Mammary epithelial cell (primary cell): ENCODE measurements around the gene LRRC8D.

ENCODE experiments used
- EZH2 ChIP-seq: IDR thresholded peaks from 2 replicates; pipeline ENCODE4 v1.6.1; 2012; ENCODE audit warnings: low read length, inconsistent platforms, borderline replicate concordance
- TF ChIP-seq, protein P1 (sequence below), 2 donors: IDR thresholded peaks in 1 of 2; conservative IDR thresholded peaks in 1 of 2; 2 replicates each; pipeline ENCODE4 v1.5.1; 2011 to 2012; ENCODE audit warnings: inconsistent platforms in 2 of 2, low read length in 2 of 2, mild to moderate bottlenecking in 2 of 2, control low read depth in 1 of 2, low read depth in 1 of 2; ENCODE audit not compliant: insufficient read depth in 1 of 2; ENCODE audit errors: extremely low read depth in 1 of 2

GRCh38 chr1:89890085-89890752 is 69.4 kb downstream of the LRRC8D start:
- TF ChIP-seq, protein P1, sequence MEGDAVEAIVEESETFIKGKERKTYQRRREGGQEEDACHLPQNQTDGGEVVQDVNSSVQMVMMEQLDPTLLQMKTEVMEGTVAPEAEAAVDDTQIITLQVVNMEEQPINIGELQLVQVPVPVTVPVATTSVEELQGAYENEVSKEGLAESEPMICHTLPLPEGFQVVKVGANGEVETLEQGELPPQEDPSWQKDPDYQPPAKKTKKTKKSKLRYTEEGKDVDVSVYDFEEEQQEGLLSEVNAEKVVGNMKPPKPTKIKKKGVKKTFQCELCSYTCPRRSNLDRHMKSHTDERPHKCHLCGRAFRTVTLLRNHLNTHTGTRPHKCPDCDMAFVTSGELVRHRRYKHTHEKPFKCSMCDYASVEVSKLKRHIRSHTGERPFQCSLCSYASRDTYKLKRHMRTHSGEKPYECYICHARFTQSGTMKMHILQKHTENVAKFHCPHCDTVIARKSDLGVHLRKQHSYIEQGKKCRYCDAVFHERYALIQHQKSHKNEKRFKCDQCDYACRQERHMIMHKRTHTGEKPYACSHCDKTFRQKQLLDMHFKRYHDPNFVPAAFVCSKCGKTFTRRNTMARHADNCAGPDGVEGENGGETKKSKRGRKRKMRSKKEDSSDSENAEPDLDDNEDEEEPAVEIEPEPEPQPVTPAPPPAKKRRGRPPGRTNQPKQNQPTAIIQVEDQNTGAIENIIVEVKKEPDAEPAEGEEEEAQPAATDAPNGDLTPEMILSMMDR (conservative IDR thresholded peaks at IDR 0.05 in 1 of 2, IDR thresholded peaks at IDR 0.05 in 1 of 2; ENCODE audit: extremely low read depth in 1 of 2, insufficient read depth in 1 of 2, low read depth in 1 of 2, low read length in 2 of 2) = no peak
- no peak for TF ChIP-seq EZH2
